Right atrium auricular region (tissue), 2 donors: ENCODE measurements around the gene ACHE. TPM values are rescaled to one million over a fixed set of nuclear protein-coding genes. Genes with fewer than 3 reads are reported as not detected.

Experiments used
- DNase-seq: peaks from one replicate; pipeline ENCODE4 v3.0.0-alpha.2; 2019; ENCODE audit warnings: low spot score
- H3K27ac ChIP-seq, 2 donors: fragments of 200-600 bp; sonication (generic); 1 replicate in 1 of 2; 2 replicates in 1 of 2; pipeline ENCODE4 v1.5.1; 2016 to 2019
- H3K27me3 ChIP-seq, 2 donors: fragments of 200-600 bp; sonication (generic); one replicate each; pipeline versions ENCODE4 v1.5.1 to v1.6.0; 2017 to 2019
- H3K36me3 ChIP-seq: fragments of 200-600 bp; sonication (generic); one replicate; pipeline ENCODE4 v1.5.1; 2016
- H3K4me1 ChIP-seq, 2 donors: fragments of 200-600 bp; sonication (generic); one replicate each; pipeline versions ENCODE4 v1.5.1 to v1.6.0; 2017 to 2019
- H3K4me3 ChIP-seq, 2 donors: fragments of 200-600 bp; sonication (generic); 1 replicate in 1 of 2; 2 replicates in 1 of 2; pipeline ENCODE4 v1.5.1; 2017 to 2019; ENCODE audit warnings: mild to moderate bottlenecking in 1 of 2, moderate library complexity in 1 of 2
- H3K9me3 ChIP-seq, 2 donors: fragments of 200-600 bp; sonication (generic); one replicate each; pipeline ENCODE4 v1.5.1; 2019
- total RNA-seq, 2 donors: library from RNA; depleted of rRNA; stranded (reverse); fragments of >200 nt; gene quantifications; one replicate each; pipeline ENCODE4 v1.1.0, GENCODE V29; 2016
- TF ChIP-seq, protein P1 (sequence below), 2 donors: fragments of 200-600 bp; sonication (generic); IDR thresholded peaks; one replicate each; pipeline ENCODE4 v1.5.1; 2019; ENCODE audit warnings: antibody characterized with exemption in 2 of 2

Gene ACHE
- total RNA-seq, 2 donors from 2014 or later: 5.4 to 33.0 TPM

- Histone ChIP-seq H3K4me3 (no peak overlapping the region), H3K27ac (no peak overlapping the region), H3K9me3 (no peaks in the 10 kb centered on the region), H3K4me1 (peaks cover 0 to 23% of the 10 kb centered on the region in 2 donors), H3K27me3 (peaks cover 0 to 26% of the 10 kb centered on the region in 2 donors), H3K36me3 (no peaks in the 10 kb centered on the region)
- no peak for DNase-seq
- TF ChIP-seq, protein P1, sequence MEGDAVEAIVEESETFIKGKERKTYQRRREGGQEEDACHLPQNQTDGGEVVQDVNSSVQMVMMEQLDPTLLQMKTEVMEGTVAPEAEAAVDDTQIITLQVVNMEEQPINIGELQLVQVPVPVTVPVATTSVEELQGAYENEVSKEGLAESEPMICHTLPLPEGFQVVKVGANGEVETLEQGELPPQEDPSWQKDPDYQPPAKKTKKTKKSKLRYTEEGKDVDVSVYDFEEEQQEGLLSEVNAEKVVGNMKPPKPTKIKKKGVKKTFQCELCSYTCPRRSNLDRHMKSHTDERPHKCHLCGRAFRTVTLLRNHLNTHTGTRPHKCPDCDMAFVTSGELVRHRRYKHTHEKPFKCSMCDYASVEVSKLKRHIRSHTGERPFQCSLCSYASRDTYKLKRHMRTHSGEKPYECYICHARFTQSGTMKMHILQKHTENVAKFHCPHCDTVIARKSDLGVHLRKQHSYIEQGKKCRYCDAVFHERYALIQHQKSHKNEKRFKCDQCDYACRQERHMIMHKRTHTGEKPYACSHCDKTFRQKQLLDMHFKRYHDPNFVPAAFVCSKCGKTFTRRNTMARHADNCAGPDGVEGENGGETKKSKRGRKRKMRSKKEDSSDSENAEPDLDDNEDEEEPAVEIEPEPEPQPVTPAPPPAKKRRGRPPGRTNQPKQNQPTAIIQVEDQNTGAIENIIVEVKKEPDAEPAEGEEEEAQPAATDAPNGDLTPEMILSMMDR (IDR thresholded peaks at IDR 0.05): no peak
These were observed 3.7 kb upstream of the ACHE start for GRCh38 chr7:100899432-100899831.

DNA sequence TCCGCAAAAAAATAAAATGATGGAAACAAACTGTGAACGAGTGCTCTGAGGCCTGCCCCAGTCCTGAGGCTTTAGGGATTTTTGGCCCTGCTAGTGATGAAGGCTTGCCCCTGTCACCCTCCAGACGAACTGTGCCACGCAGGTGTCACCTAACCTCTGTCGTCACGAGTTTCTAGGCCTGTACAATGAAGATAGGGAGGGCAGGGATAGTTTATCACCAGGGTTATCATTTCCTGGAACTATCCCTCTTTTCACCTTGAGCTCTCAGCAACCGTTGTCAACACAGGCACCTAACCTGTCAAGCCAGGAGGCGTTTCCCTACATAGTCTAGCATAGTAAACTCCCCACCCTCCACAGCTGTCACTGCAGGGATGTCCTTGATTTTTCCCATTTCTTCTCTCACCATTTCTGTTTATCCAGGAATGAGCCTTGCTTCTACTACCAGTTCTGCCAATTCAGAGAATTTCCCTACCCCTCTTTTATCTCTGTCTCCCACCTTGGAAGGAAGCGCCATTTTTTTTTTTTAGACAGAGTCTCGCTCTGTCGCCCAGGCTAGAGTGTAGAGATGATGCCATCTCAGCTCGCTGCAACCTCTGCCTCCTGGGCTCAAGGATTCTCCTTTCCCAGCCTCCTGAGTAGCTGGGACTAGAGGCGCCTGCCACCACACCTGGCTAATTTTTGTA is 2.2 kb upstream of the ACHE start:
- TF ChIP-seq, protein P1 (IDR thresholded peaks at IDR 0.05): no peak
- DNase-seq: no peak
- Histone ChIP-seq H3K4me1 (peaks cover 0 to 24% of the 10 kb centered on the region in 2 donors), H3K27me3 (peaks cover 0 to 26% of the 10 kb centered on the region in 2 donors), H3K36me3 (no peaks in the 10 kb centered on the region), H3K4me3 (no peak overlapping the region), H3K9me3 (no peaks in the 10 kb centered on the region), H3K27ac (no peak overlapping the region)

- peak overlapping the region; percentile 18 to 56 for H3K4me3 ChIP-seq
- H3K36me3 ChIP-seq: no peaks in the 10 kb centered on the region
- H3K4me1 ChIP-seq: peaks cover 0 to 24% of the 10 kb centered on the region in 2 donors
- TF ChIP-seq, protein P1 (IDR thresholded peaks at IDR 0.05): peak; percentile 68 to 79
- peaks cover 0 to 26% of the 10 kb centered on the region in 2 donors for H3K27me3 ChIP-seq
- H3K9me3 ChIP-seq: no peaks in the 10 kb centered on the region
- no peak for DNase-seq
- H3K27ac ChIP-seq: no peak overlapping the region
These were observed 1.3 kb upstream of the ACHE start for GRCh38 chr7:100896732-100897608.

- Histone ChIP-seq H3K27ac (peak overlapping the region in 1 of 2 donors; percentile 73), H3K27me3 (peaks cover 0 to 26% of the 10 kb centered on the region in 2 donors), H3K4me1 (peaks cover 0 to 26% of the 10 kb centered on the region in 2 donors), H3K4me3 (peak overlapping the region; percentile 27 to 56), H3K36me3 (no peaks in the 10 kb centered on the region), H3K9me3 (no peaks in the 10 kb centered on the region)
- DNase-seq: no peak
- TF ChIP-seq, protein P1 (IDR thresholded peaks at IDR 0.05): no peak
These were observed 456 bp upstream of the ACHE start for GRCh38 chr7:100895956-100896731.

- H3K9me3 ChIP-seq: no peaks in the 10 kb centered on the region
- peaks cover 0 to 37% of the 10 kb centered on the region in 2 donors for H3K4me1 ChIP-seq
- TF ChIP-seq, protein P1 (IDR thresholded peaks at IDR 0.05): peak; percentile 76 to 91
- no peak for DNase-seq
- peak overlapping the region; percentile 27 to 56 for H3K4me3 ChIP-seq
- peak overlapping the region; percentile 64 to 73 for H3K27ac ChIP-seq
- peaks cover 0 to 29% of the 10 kb centered on the region in 2 donors for H3K27me3 ChIP-seq
- no peaks in the 10 kb centered on the region for H3K36me3 ChIP-seq
These were observed 608 bp downstream of the ACHE start for GRCh38 chr7:100894860-100895700.
